Measurements from ENCODE around the gene DEFB121. TPM values are rescaled to one million over a fixed set of nuclear protein-coding genes. Genes with fewer than 3 reads are reported as not detected.
"Not testable (repeated sequence)": the region's sequence is repeated elsewhere in the genome, so short reads cannot be mapped to it uniquely, and the experiment has no call there.

DEFB121 gene
- total RNA-seq, 4 donors from 2014 or later: not detected

DNA sequence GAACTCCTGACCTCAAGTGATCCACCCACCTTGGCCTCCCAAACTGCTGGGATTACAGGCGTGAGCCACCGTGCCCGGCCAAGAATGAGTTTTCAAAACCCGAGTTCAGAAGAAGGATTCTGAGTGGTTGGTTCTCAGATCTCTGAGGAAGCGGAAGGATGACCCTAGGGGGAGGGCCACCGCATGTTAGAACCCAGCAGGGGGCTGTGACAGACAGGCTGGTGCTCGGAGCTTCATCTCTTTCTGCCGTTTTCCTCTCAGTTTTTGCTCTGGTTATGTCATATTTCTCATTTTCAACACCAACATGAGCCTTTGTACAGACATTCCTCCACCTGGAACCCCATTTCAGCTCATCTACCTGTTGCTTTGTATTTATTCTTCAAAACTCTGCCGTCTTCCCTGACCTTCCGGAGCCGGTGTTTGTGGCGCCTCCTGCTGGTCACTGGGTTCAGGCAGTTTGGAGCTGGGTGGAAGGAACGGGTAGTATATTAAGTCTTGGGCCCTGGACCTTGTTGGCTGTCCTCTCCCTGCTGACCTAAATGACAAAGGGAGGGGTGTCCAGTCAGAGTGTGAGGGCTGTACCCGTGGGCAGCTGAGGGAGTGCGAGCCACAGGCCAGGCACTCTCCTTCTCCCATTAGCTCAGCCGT lies 34.1 kb upstream of the DEFB121 start, which contains the start of gene DEFB123:
DEFB123 (plus strand) TSS at position 621 of the 648 bp plus-strand sequence. CDS start 67 bp downstream, outside the sequence.
- no peak for DNase-seq (ENCODE audit: low spot score in 2 of 2)
- no peak within 1 kb of the TSS for H3K4me3 ChIP-seq (ENCODE audit: low read depth, poor library complexity, severe bottlenecking)
- intact Hi-C loops (cut with DNase I; ENCODE audit: low total_unique reads): no loop called here
- TF ChIP-seq, protein P1, sequence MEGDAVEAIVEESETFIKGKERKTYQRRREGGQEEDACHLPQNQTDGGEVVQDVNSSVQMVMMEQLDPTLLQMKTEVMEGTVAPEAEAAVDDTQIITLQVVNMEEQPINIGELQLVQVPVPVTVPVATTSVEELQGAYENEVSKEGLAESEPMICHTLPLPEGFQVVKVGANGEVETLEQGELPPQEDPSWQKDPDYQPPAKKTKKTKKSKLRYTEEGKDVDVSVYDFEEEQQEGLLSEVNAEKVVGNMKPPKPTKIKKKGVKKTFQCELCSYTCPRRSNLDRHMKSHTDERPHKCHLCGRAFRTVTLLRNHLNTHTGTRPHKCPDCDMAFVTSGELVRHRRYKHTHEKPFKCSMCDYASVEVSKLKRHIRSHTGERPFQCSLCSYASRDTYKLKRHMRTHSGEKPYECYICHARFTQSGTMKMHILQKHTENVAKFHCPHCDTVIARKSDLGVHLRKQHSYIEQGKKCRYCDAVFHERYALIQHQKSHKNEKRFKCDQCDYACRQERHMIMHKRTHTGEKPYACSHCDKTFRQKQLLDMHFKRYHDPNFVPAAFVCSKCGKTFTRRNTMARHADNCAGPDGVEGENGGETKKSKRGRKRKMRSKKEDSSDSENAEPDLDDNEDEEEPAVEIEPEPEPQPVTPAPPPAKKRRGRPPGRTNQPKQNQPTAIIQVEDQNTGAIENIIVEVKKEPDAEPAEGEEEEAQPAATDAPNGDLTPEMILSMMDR (IDR thresholded peaks at IDR 0.05): no peak
- 74 to 82% methylated on average over 16 of the region's 16 CpGs for whole genome bisulfite sequencing, 2 donors

DNA sequence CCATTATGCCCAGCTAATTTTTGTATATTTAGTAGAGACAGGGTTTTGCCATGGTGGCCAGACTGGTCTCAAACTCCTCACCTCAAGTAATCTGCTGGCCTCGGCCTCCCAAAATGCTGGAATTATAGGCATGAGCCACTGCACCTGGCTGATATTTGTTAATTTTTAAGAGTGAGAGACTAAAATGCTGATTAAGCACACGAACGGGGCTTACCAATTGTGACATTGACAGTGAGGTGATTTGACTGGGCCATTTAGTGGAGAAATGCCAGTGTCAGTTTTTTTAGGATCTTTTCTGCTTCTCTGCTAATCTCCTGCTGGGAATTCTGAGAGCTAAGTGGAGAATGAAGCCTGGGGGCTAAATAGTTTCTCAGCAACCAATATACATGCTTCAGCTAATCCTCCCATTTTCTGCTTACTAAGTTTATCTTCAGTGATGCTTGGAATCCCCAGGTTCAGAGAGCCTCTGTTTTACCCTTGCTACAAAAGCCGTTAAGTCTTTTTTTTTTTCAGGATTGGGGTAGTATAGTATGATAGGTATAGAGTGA lies 24.6 kb upstream of the DEFB121 start:
- 62 to 67% methylated on average over 4 of the region's 4 CpGs for WGBS, 2 donors
- no peak for TF ChIP-seq POLR2A (IDR thresholded peaks at IDR 0.05)
- TF ChIP-seq, protein P1 (IDR thresholded peaks at IDR 0.05): no peak

DNA sequence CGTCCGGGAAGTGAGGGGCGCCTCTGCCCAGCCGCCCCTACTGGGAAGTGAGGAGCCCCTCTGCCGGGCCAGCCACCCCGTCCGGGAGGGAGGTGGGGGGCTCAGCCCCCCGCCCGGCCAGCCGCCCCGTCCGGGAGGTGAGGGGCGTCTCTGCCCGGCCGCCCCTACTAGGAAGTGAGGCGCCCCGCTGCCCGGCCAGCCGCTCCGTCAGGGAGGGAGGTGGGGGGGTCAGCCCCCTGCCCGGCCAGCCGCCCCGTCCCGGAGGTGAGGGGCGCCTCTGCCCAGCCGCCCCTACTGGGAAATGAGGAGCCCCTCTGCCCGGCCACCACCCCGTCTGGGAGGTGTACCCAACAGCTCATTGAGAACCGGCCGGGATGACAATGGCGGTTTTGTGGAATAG lies 21.6 kb upstream of the DEFB121 start:
- H3K4me3 ChIP-seq (ENCODE audit: low read depth, poor library complexity, severe bottlenecking); DNase-seq (ENCODE audit: low spot score in 2 of 2); intact Hi-C loops (cut with DNase I; ENCODE audit: low total_unique reads): not testable (repeated sequence)
- 95 to 96% methylated on average over 11 to 16 of the region's 31 CpGs for WGBS, 2 donors

More for the DNA sequence above, 24.6 kb upstream of the DEFB121 start:
- no peak for DNase-seq (ENCODE audit: low spot score in 2 of 2)
- H3K4me3 ChIP-seq (ENCODE audit: low read depth, poor library complexity, severe bottlenecking): no peak overlapping the region
- intact Hi-C loops (cut with DNase I; ENCODE audit: low total_unique reads): no loop called here

DNA sequence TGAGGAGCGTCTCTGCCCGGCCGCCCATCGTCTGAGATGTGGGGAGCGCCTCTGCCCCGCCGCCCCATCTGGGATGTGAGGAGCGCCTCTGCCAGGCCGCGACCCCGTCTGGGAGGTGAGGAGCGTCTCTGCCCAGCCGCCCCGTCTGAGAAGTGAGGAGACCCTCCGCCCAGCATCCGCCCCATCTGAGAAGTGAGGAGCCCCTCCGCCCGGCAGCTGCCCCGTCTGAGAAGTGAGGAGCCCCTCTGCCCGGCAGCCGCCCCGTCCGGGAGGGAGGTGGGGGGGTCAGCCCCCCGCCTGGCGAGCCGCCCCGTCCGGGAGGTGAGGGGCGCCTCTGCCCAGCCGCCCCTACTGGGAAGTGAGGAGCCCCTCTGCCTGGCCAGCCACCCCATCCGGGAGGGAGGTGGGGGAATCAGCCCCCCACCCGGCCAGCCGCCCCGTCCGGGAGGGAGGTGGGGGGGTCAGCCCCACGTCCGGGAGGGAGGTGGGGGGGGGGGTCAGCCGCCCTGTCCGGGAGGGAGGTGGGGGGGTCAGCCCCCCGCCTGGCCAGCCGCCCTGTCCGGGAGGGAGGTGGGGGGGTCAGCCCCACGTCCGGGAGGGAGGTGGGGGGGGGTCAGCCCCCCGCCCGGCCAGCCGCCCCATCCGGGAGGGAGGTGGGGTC lies 21.0 kb upstream of the DEFB121 start:
- H3K4me3 ChIP-seq (ENCODE audit: low read depth, poor library complexity, severe bottlenecking); DNase-seq (ENCODE audit: low spot score in 2 of 2); intact Hi-C loops (cut with DNase I; ENCODE audit: low total_unique reads): not testable (repeated sequence)
- 89 to 92% methylated on average over 15 to 17 of the region's 48 CpGs for WGBS, 2 donors

DNA sequence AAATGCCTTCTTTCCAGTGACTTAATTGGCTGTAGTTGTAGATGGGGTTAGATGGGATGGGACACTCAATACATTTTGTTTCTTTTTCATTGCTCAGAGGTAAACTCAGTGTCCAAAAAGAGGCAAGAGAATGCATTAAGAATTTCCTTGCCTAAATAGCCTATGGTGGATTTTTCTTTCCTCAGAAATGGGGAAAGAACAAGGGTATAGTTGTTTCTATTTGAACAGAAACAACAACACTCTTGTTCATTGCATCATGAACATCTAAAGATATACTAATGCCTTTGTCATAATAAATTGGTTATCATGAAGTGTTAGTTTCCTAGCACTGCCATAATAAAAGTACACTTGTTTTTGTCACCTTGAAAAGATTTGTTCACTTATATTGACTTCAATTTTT lies 19.8 kb upstream of the DEFB121 start:
- H3K4me3 ChIP-seq (ENCODE audit: low read depth, poor library complexity, severe bottlenecking): no peak overlapping the region
- TF ChIP-seq POLR2A (IDR thresholded peaks at IDR 0.05): no peak
- TF ChIP-seq, protein P1 (IDR thresholded peaks at IDR 0.05): no peak
- intact Hi-C loops (cut with DNase I; ENCODE audit: low total_unique reads): no loop called here

DNA sequence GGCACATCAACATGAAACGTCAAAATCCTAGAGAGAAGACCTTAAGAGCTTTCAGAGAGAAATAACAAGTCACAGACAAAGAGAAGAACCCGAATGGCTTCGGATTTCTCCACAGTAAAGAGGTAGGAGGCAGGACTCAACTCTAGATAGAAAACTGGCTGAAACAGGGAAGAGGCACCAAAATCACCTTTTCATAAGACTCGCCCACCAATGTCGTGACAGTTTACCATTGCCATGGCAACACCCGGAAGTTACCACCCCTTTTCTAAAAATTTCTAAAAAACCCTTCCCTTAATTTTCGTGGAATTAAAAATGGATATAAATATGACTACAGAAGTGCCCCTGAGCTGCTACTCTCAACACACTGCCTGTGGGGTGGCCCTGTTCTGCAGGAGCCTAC lies 12.3 kb upstream of the DEFB121 start:
- TF ChIP-seq, protein P1 (IDR thresholded peaks at IDR 0.05): no peak
- no peak for TF ChIP-seq POLR2A (IDR thresholded peaks at IDR 0.05)

More for the DNA sequence above, 19.8 kb upstream of the DEFB121 start:
- DNase-seq (ENCODE audit: low spot score in 2 of 2): no peak

More for the DNA sequence above, 12.3 kb upstream of the DEFB121 start:
- H3K4me3 ChIP-seq (ENCODE audit: low read depth, poor library complexity, severe bottlenecking): no peak overlapping the region
- 80 to 87% methylated on average over 7 of the region's 7 CpGs for WGBS, 2 donors
- no peak for DNase-seq (ENCODE audit: low spot score in 2 of 2)
- intact Hi-C loops (cut with DNase I; ENCODE audit: low total_unique reads): no loop called here
